ENCODE results near the gene QRFPR.

QRFPR gene

GRCh38 chr4:121397941-121398601, 17.3 kb upstream of the QRFPR start:
- no peak for TF ChIP-seq CTCF (IDR thresholded peaks at IDR 0.05; ENCODE audit: control insufficient read depth, insufficient read depth, low read depth, low read length, missing control alignments)
- H3K4me3 ChIP-seq (ENCODE audit: control insufficient read depth, low read depth, low read length), result no peak overlapping the region
- no peak for DNase-seq (ENCODE audit: low read depth)

- H3K4me3 ChIP-seq (ENCODE audit: control insufficient read depth, low read depth, low read length), result no peak overlapping the region
- TF ChIP-seq CTCF (IDR thresholded peaks at IDR 0.05; ENCODE audit: control insufficient read depth, insufficient read depth, low read depth, low read length, missing control alignments), result no peak
- DNase-seq (ENCODE audit: low read depth), result no peak
Measured at GRCh38 chr4:121397434-121397833, 16.6 kb upstream of the QRFPR start.

- TF ChIP-seq CTCF (IDR thresholded peaks at IDR 0.05; ENCODE audit: control insufficient read depth, insufficient read depth, low read depth, low read length, missing control alignments), result no peak
- H3K4me3 ChIP-seq (ENCODE audit: control insufficient read depth, low read depth, low read length), result no peak overlapping the region
- DNase-seq (ENCODE audit: low read depth), result no peak
Measured at GRCh38 chr4:121392426-121393086, 11.7 kb upstream of the QRFPR start.

GRCh38 chr4:121390335-121390734, 9.5 kb upstream of the QRFPR start:
- no peak for TF ChIP-seq CTCF (IDR thresholded peaks at IDR 0.05; ENCODE audit: control insufficient read depth, insufficient read depth, low read depth, low read length, missing control alignments)
- DNase-seq (ENCODE audit: low read depth), result no peak
- H3K4me3 ChIP-seq (ENCODE audit: control insufficient read depth, low read depth, low read length), result no peak overlapping the region

GRCh38 chr4:121379276-121379675, 1.5 kb downstream of the QRFPR start:
- TF ChIP-seq CTCF (IDR thresholded peaks at IDR 0.05; ENCODE audit: control insufficient read depth, insufficient read depth, low read depth, low read length, missing control alignments), result no peak
- H3K4me3 ChIP-seq (ENCODE audit: control insufficient read depth, low read depth, low read length), result no peak overlapping the region
- DNase-seq (ENCODE audit: low read depth), result no peak

GRCh38 chr4:121377076-121377475, 3.7 kb downstream of the QRFPR start:
- no peak for DNase-seq (ENCODE audit: low read depth)
- TF ChIP-seq CTCF (IDR thresholded peaks at IDR 0.05; ENCODE audit: control insufficient read depth, insufficient read depth, low read depth, low read length, missing control alignments), result no peak
- H3K4me3 ChIP-seq (ENCODE audit: control insufficient read depth, low read depth, low read length), result no peak overlapping the region

All from AG09309 (cell line).